GM21737 (cell line): ENCODE measurements around the gene DNAJB2.
"Not testable (repeated sequence)": the region's sequence is repeated elsewhere in the genome, so short reads cannot be mapped to it uniquely, and the experiment has no call there.

Experiments
- ATAC-seq: cut with Tn5 transposase; IDR thresholded peaks from one replicate; pipeline ENCODE4 v1.9.1; 2021; ENCODE audit warnings: mild to moderate bottlenecking, moderate library complexity; ENCODE audit not compliant: unreplicated experiment

DNAJB2 gene

DNA sequence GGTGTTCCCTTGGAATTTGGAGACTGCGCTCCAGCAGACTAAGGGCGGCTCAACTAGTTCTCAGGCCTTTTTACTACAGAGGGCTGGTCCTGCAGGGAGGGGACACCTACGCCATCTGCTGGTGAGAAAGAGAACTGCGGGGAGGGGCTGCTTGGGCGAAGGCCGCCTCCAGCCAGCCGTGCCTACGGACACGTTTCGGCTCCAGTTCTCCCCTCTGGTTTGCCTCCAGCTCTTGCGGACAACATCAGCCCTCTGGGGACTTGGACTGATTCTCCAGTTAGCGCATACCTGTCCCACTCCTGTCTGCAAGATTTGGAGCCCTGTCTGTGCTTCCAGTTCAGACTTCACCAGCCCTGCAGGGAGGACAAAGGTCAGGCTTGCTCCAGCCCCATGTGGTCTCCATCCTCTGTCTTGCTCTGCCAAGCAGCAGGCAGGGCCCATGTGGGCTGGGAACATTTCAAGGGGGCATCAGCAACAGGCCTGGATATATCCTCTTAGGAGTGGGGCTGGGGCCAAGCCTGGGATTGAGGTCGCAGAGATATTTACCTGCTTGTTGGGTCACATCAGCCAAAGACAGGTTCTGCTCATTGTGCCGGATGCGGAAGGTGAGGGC is 19.7 kb downstream of the DNAJB2 start:
- ATAC-seq: no peak

DNA sequence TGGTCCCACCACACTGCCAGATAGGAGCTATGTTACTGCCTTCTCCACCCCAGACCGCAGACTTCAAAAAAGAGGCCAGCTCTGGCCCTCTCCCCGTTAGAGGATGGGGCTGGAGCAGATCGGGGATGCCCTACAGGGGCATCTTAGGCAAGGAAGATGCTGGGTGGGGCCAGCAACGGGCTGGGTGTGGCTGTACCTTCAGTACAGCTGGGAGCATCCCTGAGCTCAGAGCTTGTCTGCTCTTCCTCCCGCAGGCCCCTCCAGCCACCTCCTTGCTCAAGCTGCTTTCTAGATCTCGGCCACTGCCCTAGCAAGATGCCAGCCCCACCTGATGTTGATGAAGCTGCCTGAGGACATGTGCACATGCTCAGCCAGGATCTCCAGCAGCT is 20.2 kb downstream of the DNAJB2 start:
- no peak for ATAC-seq

DNA sequence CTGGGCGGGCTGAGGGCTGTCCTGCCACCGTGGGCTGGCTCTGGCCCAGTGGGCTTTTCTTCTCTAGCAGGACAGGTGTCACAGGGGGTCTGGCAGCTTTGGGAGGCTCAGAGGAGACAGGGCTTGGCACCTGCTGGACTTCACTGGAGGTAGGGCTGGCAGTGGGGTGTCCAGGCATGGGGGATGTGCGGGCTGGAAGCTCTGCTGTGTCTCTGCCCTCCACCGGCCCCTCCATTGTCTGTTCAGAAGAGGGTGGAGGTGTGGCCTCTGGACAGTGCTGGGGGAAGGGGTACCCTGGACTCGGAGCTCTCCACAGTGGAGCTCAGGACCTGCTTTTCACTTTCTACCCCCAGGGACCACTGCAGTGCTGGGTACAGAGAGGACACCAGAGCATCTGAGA is 20.9 kb downstream of the DNAJB2 start:
- no peak for ATAC-seq

DNA sequence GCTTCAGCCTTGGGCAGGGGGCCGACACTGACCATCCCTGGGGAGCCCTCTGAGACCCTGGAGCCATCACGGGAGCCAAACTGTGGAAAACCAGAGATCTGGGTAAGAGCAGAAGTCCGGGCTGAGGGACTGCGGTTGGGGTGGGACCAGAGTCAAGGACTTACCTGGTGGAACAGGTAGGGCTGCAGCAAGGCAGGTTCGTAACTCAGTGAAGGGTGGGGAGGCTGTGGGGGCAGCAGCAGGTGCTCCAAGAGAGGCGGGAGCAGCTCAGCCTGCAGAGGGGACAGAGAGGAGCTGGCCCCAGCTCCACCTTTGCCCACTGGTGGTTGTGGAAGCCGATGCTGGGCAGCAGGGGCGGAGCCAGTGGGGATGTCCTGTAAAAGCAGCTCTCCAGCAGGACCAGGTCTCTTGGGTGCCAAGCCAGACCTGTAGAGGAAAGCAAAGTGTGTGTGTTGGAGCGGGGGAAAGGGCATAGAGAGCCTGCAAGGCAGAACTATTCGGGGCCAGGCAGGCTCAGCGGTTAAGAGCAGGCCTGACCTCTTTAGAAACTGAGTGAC is 23.3 kb downstream of the DNAJB2 start:
- no peak for ATAC-seq

DNA sequence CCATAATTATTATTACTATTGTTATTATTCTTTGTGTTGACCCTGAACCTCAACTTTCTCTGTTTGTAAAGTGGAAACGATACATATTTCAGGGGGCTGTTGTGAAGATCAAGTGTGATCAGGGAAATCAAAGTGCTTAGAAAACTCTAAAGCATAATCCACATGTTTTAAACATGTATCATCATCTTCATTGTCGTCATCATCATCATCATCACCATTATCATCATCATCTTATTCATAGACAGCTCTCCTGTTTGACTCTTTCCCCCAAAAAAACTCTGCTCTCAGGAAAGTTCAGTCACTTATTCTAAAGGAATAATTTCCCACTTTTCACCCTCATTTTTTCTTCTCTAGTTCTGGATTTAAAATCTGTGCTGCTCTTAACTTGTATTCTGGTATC is 25.1 kb downstream of the DNAJB2 start:
- ATAC-seq: no peak

DNA sequence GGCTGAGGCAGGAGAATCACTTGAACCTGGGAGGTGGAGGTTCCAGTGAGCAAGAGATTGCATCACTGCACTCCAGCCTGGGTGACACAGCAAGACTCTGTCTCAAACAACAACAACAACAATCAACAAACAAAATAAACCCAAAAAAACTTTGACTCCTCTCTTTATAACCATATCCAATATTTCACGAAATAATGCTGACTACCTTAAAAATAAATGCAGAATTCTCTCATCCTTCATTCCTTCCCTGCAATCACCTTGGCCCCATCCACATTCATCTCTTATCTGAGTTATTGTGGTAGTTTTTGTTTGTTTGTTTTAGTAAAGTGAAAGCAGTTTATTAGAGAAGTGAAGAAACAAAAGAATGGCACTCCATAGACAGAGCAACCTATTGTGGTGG is 26.9 kb downstream of the DNAJB2 start:
- no peak for ATAC-seq

DNA sequence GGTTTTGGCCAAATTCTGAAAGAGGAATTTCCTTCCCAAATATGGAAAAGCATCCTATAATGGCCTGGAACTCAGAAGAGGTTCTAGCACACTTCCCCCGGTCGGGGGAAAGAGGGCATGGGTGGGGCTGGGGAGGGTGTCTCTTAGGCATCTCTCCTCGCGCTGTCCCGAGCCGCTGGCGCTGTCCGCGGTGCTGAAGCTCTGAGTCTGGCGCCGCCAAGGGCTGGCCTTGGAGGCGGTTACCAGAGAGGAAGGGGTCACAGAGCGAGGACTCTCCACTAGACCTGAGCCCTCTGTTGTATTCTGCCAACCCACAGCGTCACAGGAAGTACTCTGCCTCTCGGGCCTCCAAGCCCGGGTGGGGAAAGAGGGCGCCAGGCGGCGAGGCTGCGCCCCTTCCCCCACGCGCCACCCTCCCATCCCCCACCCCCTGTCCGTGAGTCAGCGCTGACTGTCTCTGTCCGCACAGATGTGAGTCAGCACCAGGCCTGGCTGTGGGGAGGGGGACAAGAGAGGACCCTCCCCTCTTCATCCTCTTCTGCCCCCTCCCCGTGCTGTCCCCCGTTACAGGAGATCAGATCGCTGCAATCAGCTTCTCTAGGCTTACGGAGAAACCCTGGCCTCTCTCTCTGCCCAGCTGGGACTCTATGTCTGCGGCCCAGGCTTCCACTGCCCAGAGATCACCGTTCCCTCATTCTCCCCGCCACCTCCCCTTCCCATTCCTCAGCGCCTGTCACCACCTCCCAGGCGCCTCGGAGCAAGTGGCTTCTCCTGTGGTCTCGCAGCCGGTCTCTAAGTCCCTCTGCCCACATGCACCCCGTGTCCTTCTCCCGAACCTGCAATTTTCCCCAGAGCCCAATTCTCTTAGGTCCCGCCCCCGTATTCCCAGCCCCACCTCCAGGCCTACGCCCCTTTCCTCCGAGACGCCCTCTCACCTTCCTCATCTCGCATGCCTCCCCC is 29.3 kb downstream of the DNAJB2 start:
- ATAC-seq: no peak

DNA sequence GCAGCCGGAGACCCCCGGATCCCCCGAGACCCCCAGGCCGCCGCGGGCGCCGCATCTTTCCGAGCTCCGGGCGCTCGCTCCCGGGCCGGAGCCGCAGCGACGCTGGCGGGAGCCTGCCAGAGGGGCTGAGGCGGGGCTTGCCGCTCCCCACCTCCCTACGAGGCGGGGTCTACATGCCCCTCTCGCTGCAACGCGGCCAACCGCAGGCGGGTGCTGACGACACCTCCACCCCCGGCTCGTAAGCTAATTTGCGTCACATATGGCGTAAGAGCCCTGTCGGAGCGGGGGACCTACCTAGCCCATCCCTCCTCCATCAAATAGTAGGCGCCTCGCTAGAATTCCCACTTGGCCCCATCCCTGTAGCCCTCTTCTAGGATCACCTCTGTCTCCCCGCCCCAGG is 30.1 kb downstream of the DNAJB2 start, which contains the start of gene PTPRN:
TSS of gene PTPRN (minus strand) at position 124 of the 400 bp plus-strand sequence. CDS start at position 55, 69 bp downstream.
- no peak for ATAC-seq

DNA sequence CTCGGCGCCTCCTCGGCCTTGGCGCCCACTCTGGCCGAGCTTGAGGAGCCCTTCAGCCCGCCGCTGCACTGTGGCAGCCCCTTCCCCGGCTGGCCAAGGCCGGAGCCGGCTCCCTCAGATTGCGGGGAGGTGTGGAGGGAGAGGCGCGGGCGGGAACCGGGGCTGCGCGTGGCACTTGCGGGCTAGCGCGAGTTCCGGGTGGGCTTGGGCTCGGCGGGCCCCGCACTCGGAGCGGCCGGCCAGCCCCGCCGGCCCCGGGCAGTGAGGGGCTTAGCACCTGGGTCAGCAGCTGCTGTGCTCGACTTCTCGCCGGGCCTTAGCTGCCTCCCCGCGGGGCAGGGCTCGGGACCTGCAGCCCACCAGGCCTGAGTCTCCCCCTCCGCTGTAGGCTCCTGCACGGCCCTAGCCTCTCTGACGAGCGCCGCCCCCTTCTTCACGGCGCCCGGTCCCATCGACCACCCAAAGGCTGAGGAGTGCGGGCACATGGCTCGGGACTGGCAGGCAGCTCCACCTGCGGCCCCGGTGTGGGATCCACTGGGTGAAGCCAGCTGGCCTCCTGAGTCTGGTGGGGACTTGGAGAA is 33.6 kb downstream of the DNAJB2 start:
- not testable (repeated sequence) for ATAC-seq

DNA sequence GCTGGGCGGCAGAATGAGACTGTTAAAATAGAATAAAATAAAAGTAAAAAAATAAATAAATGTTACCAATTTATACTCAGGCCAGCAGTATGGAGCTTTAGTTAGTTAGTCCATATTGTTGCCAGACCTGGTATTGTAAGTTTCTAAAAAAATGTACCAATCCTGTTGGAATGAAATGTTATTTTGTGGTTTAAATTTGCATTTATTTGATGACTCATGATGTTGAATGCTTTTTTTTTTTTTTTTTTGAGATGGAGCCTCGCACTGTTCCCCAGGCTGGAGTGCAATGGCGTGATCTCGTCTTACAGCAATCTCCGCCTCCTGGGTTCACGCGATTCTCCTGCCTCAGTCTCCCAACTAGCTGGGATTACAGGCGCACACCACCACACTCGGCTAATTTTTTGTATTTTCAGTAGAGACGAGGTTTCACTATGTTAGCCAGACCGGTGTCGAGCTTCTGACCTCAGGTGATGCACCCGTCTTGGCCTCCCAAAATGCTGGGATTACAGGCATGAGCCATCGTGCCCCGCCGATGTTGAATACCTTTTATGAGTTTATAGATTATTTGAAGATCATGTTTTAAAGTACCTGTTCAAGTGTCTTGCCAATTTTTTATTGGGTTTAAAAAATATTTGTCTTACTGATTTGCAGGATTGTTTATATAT is 35.8 kb downstream of the DNAJB2 start:
- ATAC-seq: no peak

DNA sequence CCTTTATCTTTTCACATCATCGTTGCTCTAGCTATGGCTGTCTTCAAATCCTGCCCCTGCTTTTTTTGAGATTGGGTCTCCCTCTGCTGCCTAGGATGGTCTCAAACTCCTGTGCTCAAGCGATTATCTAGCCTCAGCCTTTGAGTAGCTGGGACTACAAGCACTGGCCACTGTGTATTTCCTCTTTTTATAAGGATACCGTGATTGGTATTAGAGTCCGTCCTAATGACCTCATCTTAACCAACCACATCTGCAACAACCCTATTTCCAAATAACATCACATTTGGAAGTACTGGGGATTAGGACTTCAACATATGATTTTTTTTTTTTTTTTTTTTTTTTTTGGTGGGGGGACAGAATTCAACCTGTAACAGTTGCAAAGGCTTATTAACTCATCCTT is 44.3 kb downstream of the DNAJB2 start:
- no peak for ATAC-seq

DNA sequence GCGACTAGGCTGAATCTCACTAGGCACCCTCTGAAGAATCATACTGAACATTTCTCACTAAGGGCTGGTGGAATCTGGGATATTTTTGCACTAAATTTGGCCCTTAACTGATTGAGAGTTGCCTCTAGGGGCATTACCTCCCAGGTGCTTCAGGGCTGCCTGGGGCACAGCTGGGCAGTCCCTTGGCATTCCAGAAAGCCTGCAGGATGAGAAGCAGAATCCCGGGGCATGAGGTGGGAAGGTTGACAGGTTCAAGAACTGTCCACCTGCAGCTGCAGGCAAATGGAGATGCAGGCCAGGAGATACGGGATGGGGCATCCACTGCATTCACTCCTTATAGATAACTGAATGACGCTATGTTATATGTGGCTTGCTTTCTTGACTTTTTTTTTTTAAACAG is 46.0 kb downstream of the DNAJB2 start:
- no peak for ATAC-seq

DNA sequence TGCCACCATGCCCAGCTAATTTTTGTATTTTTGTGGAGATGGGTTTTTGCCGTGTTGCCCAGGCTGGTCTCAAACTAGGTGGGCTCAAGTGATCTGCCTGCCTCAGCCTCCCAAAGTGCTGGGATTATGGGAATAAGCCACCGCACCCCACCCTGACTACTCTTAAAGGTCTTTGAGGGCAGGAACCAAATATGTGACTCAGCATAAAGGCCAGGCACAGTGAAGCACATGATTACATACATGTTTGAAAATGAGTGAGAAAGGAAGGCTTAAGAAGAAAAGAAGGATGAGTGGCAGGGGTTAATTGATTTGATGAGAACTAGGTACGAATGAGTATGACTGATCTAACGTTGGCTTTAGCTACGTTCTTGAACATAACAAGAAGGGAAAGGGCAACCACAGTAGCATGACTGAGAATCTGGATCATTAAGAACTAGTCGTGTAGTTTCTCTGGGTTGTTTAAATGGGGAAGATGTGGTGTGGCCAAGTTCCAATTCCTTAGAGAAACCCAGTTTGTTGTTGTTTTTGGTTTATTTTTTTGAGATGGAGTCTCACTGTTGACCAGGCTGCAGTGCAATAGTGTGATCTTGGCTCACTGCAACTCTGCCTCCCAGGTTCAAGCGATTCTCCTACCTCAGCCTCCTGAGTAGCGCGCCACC is 46.6 kb downstream of the DNAJB2 start:
- ATAC-seq: no peak

DNA sequence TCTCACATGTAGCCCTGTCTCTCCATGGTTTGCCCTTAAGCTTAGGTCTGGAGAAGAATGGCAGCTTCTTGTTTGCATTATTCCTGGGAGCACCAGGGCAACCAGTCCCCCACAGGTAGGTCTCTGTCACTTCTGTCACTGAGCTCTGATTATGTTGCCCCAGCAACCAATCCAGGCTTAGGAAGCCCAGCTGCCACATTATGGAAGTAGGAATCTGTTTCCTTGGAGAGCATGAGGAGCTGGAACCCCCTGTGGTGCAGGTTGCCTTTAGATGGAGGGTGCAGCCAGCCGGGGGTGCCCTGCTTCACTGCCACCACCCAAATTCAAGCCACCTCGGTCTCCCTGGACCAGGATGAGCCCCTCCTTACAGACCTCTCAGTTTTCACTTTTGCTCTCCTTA is 48.6 kb downstream of the DNAJB2 start:
- no peak for ATAC-seq

DNA sequence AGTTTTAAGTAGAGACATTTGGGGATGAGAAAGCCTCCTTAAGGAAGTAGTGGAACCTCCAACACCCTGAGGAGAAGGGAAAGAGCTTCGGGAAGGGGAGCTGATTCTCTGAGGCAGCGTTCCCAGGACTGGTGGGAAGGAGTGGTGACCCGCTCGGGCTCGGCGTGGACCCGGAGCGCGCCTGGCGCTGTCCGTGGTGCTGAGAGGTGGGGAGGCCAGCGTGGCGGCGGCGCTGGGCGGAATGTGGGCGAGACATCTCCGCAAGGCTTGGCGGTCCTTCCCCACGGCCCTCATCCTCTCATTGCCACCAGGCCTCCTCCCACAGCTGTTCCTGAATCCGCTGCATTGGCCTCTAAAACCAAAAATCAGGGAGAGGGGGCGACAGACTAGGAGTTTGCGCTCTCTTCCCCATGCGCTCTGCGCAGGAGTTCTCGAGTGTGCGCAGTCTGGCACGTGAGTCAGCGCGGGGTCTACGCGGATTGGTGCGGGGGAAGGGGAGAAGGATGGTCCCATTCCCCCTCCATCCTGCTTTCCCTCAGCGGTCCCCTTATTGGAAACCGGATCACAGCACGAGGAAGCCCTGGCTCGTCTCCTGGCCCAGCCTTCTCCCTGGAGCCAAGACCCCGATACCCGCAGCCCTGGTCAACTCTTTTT is 52.5 kb downstream of the DNAJB2 start:
- no peak for ATAC-seq

DNA sequence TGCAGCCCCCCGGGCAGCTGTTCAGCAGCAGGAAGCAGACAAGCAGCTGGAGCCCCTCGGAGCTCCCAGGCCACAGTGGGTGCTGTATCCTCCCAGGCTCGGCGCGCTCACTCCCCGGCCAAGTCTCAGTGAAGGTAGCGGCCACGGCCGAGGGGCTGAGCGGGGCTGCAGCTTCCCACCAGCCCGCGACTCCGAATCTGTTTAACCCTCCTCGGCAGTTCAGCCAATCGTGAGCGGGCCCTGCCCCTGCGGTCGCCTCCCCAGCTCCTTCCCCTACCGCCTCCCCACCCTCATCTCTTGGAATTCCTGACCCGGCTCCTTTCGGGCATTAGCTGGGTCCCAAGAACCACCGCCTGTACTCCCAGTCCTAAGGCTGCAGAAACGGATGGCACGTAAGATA is 53.4 kb downstream of the DNAJB2 start, which contains the start of gene RESP18:
TSS of gene RESP18 (minus strand) at position 203 of the 400 bp plus-strand sequence.
- no peak for ATAC-seq

DNA sequence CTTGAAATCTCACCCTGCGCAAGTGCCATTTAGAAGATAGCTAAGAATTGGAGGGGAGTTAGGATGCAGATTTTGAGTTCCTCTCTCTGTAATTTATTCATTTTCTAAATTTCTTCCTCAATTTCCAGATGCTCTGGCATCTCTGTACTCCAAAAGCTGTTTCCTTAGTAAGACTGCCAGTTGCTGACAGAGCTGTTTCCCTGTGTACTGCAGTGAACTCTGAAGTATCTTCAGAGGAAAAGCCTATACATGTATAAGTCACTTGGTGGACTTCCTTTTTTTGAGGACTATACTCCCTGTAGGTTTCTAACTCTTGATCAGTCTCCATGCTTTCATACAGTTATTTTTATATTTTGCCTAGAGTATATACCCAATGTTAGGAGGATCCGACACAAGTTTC is 54.9 kb downstream of the DNAJB2 start:
- ATAC-seq: no peak

DNA sequence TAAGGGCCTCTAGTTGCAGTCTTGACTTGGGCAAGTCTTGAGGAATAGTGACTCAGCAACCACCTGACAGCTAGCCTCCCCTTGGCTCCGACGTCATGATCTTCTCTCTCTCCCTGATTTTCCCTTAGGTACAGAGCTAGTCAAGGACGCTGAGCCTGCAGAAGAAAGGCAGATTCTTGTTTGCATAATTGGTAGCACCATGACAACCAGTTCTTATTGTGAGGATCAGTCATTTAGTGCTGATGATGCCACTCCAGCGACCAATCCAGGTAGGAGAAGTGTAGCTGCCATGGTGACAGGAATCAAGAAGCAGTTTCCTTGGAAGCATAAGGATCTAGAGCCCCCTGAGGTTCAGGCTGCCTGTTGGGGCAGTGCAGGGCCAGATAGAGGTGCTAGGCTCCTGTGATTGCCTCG is 56.2 kb downstream of the DNAJB2 start:
- ATAC-seq: no peak
